GM21723 (cell line): ENCODE results near the gene MAPK10.
"Not testable (repeated sequence)": the region's sequence is repeated elsewhere in the genome, so short reads cannot be mapped to it uniquely, and the experiment has no call there.

Experiments used
- ATAC-seq: cut with Tn5 transposase; IDR thresholded peaks from one replicate; pipeline ENCODE4 v1.9.1; 2021; ENCODE audit warnings: mild to moderate bottlenecking, moderate library complexity; ENCODE audit not compliant: unreplicated experiment

Gene MAPK10

DNA sequence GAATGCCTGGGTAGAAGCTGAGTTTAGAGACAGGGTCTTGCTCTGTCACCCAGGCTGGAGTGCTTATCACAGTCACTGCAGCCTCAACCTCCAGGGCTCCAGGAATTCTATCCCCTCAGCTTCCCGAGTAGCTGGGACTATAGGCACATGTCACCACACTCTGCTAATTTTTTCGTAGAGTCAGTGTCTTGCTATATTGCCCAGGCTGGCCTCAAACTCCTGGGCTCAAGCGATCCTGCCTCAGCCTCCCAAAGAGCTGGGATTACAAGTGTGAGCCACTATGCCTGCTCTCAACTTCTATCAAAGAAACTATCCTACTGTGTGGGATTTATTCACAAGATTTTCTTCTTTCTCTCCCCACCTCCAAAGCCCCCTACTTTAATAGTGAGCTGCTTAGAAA, 15.7 kb downstream of the MAPK10 start:
- no peak for ATAC-seq

DNA sequence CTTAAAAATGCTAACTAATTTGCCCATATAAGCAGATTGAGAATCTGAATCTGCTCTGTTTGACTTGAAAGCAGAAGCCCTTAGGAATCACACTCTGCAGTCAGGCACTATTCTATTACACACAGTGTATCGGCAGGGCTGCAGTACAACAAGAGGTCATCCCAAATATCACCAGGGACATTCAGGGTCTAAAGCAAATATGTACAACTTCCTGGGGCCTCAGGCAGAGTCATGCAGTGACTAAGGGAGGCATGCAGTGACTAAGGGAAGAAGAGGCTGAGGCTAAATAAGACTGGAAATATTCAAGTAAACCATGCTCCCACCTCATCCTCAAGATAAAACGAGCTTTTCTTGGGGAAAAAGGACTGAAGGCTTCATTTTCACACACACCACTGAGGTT, 20.9 kb downstream of the MAPK10 start:
- ATAC-seq, result no peak

DNA sequence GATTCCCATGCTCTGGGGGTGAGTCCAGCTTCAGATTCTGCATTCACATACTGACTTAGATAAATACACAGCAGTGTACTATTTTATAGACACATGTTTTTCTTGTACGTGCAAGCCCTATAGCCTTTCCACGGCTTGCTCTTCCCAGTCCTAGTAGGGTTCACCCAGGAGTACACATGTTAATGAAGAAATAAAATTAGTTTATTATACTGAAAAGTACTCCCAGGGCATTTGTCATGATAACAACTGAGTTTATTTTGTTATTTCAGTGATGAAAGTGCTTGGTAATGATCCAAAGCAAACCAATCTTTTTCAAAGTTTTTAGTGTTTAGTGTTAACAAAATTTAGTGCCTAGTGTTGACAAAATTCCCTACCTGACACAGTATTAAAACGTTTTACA, 21.3 kb downstream of the MAPK10 start:
- no peak for ATAC-seq

DNA sequence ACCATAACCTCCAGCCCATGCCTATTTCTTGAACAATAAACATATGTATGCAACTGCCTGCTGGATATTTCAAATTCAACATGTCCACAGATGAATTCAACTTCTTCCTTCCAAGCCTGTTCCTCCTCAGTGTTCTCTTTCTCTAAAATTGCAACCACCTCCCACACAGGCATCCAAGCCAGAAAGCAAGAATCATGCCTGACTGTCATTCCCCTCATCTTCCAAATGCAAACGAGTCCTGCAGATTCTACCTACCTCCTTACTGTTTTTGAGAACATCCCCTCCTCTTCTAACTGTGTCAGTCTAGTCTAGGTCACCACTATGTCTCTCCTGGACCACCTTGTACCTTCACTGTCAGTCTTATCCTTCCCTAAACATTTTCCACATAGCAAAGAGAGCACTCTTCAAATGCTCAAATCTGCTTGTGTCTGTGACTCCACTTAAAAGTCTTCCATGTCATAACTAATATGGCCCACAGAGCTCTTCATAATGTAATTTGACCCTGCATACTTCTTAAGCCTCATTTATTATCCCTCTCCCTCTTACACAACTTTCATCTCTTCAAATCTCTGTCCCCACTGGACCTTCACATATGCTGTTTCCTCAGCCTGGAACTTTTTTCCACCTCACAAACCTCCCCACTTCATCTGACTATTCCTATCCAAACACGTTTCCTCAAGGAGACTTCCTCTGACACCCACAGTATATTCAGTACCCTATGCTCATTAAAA, 25.7 kb downstream of the MAPK10 start:
- ATAC-seq, result no peak

DNA sequence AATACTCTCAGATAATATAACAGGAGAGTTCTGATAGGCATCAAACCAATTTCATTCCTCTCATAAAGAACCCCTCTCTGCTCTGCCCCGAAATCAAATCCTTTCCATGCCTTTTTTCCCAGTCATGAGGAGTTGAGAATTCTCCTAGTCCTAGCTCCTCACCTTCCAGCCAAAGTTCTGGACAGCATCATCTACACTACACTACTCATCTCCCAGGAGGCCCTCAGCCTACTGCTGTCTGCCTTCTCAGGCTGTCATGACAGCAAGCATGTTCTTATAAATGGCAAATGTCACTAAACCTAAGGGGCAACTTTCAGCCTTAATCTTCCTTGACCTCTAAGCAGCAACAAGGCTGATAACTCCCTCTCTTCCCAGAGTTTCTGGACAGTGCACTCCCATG, 26.6 kb downstream of the MAPK10 start:
- ATAC-seq, result no peak

DNA sequence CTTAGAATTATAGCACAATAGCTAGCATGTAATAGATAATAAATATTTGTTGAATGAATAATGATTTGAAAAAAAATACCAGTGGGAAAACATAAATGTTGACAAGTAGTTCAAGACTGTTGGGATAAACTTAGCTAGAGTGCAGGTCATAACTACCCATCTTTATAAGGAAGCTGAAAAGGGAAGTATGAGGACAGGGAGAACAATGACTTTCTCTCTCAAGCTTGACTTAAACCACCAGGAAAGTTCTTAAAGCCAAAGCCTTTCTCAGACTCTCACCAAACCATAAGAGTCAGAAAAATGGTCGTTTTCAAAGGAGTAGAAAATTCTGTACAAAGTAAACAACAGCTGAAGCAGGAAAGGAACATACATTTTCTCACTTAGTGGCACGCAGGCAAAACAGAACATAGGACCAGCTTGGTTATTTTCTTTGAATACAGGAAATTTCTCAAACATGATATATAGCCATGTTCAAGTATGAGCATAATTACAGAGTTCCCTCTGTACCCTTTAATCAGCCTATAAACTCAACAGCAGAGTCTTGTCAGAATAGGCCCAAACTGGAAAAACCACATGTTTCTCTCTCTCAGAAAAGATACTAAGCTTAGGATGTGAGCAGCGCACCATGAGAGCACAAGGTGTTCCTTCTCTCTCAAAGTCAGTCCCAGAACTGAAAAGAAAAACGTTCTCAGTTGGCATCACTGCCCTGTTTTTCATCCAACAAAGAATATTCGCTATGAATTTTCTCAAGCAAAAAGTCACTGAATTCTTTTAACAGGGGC, 28.7 kb downstream of the MAPK10 start:
- ATAC-seq, result no peak

DNA sequence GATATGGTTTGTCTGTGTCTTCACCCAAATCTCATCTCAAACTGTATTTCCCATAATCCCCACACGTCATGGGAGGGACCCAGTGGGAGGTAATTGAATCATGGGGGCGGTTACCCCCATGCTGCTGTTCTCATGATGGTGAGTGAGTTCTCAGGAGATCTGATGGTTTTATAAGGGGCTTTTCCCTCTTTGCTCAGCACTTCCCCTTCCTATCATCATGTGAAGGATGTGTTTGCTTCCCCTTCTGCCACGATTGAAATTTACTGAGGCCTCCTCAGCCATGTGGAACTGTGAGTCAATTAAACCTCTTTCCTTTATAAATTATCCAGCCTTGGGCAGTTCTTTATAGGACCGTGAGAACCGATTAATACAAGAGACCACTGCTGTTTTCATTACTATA, 29.4 kb downstream of the MAPK10 start:
- ATAC-seq, result not testable (repeated sequence)

DNA sequence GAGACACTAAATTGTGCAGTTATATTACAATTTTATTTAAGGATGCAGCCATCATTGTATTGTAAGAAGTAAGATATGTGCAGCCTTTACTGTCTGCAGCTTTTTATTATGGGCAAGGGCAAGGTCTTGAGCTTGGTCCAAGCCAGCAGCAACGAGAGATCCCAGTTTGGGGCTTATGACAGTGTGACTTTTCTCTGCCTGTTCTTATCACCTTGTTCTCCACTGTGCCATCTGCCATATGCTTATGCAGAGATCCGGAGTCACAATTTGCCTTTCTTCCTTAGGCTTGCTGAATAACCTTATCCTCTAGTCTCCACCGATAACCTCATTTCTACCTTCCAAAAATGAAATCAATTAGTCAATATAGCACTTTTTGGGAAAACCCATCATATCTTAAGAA, 30.4 kb downstream of the MAPK10 start:
- ATAC-seq, result no peak

DNA sequence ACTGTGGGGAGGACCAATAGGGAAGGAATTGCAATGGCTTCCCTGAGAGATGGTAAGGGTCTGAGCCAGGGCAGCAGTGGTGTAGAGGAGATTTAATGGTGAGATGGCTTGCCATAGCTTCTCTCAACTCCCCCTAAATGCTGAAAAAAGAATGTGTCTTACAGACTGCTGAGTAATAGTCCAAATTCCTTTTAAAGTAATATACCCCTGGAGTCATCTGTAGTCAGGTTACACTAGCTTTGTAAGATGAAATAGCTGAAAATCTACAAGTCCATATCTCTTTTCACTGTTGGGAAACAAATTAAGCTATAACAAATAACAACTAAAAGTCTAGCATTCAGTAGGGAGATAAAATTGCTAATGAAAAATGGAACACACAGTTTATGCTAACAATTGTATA, 33.5 kb downstream of the MAPK10 start:
- ATAC-seq, result no peak

DNA sequence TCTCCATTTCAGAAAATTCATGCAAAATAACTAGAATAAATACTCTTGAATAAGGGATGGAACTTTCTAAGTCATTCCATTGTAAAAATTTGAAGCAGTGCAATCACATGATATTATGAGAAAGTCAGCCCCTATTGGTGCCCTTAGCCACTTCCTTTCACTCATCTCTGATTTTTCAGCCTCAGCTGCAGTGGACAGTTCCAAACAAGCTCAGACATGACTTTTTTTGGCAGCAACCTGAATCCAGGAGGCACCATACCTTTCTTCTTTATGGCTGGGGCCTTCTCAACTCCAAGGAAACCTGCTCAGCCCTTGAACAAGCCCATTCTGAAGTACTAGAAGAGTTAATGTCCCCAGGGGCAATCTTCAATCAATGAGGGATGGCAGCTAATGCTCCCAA, 40.5 kb downstream of the MAPK10 start:
- no peak for ATAC-seq

DNA sequence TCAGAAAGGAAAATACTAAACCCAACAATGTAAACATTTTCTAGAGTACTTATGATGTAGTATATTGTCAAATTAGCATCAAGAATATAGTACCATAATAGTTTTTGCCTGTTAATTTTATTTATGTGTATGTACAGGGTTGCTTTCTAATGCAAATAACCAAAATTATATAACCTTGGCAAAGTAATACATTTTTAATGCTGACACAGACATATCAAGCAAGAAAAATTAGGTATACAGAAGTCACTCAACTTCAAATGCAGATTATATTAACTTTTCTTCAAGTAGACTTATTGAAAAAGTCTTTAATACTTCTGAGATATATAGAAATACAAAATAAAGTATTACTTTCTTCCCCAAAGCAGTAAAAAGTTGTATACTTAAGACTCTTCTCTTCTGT, 44.3 kb downstream of the MAPK10 start:
- no peak for ATAC-seq

DNA sequence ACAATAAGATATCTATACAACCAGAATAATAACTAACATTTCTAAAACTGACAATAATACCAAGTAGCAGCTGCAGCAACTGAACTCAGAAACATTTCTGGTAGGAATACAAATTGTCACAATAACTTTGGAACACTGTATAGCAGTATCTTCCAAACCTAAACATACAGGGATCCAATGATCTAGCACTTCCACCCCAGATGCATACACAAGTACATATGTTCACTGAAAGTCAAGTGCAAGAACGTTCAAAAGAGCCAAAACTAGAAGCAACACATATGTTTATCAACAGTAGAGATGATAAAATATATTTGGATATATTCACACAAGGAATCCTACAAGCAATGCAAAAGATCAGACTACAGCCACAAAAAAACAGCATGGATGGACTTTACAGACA, 46.2 kb downstream of the MAPK10 start:
- ATAC-seq, result no peak

DNA sequence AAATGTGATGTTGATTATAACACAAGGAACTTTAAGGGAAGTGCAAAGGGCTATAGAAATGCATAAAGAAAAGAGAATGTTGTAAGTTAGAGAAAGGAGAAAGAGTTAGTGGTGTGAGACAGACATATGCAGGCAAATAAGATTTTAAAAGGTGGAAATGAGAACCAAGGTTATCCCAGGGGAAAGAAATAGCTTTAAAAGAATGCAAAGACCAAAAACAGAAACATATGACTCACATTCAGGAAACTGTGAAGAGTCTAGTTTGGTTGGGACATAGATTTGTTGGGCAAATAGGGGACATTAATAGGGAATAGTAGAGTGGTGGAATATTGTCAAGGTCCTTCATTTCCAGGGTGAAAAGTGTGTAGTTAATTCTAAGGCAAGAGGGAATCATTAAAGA, 52.4 kb downstream of the MAPK10 start:
- no peak for ATAC-seq

DNA sequence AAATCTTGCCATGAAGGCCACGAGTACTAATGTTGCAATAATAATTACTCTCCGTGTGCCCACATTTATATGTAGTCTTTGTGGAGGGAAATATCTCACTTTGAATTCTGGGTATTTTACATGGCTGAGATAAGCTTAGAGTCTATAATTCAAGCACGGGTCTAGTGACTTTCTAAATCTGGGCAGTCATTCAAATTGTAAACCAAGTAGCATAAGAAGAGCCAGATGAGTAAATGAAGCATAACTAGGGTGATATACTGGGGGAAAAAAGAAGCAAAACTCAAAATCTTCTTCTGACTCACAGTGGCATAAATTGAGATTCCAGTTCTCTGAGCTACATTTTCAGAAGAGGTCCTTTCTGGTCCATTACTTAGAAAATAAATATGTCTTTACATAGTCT, 53.0 kb downstream of the MAPK10 start:
- ATAC-seq, result no peak

DNA sequence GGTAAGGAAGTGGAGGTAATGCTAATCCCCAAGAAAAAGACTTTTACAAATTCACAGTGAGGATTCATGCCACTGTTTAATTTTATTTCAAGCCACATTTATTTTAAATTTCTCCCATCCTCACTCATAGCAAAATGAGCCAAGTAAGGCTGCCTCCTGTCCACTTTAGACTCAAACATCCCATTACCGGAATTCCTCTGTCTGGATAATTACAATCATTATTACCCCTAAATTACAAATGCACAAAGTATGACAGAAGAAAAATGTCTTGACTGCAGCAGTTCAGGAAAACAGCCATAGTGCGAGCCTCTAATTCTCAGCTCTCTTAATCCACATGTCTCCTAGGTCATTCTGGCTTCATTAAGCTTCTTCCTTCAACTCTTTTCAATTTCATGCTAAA, 57.0 kb downstream of the MAPK10 start:
- ATAC-seq, result no peak

DNA sequence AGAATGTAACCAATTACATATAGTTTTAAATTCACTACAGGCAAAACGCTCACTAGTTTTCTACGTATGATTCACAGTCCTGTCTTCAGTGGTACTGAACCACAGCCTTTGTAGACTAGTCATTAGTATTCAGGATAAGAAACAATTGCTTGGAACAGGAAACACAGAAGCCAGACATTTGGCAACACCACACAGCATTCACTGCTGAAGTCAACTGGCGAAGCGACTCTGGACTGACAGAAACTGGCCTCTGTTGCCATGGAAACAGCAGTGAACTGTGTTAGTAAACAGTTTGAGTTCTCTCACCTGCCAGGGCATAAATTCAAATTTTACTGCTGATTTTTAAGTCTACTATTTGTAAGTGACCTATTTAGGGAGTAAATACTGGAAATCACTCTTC, 57.6 kb downstream of the MAPK10 start:
- ATAC-seq, result no peak

DNA sequence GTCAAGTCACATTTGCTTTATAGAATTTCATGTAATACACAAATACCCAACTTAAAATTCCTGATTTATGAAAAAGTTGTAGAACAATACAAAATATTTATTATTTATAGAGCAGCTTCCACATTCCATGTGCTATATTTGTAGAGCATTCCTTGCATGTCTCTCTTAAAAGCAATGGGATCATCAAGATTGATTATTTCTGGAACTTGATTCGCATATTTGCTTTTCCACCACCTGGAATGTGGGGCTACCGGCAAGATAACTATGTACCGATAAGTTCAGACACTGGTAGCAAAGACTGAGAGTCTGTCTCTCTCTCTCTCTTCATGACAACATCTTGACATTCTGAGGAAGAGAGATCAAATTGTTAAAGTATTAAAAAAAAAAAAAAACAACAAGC, 59.3 kb downstream of the MAPK10 start:
- ATAC-seq, result no peak

DNA sequence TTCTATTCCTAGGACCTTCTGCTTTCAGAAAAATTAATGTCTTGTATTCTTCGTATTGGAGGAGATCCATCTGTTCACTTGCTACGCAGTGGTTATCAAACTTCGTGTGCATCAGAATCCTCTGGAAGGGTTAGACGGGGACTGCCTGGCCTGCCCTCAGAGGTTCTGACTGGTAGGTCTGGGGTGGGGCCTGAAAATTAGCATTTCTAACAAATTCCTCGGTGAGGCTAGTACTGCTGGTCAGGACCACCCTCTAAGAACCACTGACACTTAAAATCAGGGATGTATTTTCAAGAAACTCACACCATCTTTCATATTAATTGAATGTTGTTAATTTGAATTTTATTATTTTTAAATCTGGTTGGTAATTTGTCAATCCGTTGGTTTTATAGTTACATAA, 63.0 kb downstream of the MAPK10 start:
- ATAC-seq, result no peak

DNA sequence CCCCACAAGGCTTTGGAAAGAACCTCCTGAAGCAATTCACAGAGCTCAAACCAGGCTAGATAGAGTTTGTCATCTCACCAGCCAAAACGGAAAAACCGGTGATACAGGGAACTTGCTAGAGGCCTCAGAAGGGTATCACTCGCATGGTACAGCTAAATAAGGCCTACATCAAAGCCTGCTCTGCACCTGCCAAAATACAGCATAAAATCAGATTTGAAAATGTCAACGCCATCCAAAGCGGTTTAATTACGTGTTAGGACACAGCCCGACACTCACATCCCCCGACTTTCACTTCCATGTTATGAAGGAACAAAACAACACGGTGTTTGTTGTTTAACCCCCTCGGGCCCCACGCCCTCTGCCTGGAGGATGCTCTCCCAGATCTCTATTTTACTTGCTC, 65.0 kb downstream of the MAPK10 start:
- no peak for ATAC-seq

DNA sequence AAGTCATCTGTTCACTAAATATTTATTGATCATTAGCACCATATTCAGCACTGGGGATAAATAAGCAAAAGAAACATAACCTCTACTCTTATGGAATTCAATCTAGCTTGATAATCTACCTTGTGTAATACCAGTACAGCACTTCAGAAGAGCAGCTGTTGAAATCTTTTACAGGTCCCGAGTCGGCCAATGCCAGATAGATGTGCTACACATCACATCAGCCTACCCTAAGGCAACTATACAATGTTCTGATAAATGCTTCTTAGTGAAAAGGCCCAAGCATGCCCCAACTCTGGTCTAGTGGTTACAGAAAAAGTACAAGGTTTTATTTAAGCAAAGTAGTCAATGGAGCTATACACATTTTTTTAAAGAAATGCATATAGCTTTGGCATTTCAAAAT, 68.7 kb downstream of the MAPK10 start:
- ATAC-seq, result no peak

DNA sequence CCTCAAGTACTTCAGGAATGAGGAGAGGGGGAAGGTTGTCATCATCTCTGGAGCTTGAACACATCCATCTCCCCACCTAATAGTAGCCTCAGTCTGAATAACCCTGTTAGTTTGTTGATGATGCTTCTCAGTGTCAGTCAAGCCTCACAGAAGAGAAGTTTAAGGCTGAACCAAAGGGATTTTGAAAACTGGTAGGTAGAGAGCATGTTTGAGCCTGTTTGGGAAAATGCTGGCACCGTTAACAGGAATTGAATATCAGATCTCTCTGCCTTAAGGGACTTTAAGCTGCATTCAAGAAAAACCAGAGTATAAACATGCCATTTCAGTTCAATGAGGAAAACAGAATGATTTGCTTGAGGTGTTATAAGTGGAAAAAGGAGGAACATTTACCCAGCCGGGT, 73.1 kb downstream of the MAPK10 start:
- ATAC-seq, result no peak

DNA sequence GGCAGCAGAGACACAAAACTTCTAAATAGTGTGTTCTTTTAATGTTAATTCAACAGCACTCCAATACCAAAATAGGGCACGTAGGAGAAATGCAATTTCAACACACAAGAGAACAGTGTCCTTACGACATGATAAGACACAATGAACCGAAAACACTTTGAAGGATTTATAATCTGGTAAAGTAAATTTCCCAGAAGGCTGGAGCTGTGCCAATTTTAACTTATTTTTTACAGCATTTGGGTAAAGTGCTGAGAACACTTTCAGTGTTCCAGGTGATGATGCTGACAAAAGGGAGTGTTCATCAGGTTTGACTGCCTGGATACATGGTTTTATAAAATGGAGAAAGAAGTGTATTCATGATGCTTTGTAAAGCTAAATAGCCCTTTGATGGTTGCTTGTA, 76.5 kb downstream of the MAPK10 start:
- no peak for ATAC-seq

DNA sequence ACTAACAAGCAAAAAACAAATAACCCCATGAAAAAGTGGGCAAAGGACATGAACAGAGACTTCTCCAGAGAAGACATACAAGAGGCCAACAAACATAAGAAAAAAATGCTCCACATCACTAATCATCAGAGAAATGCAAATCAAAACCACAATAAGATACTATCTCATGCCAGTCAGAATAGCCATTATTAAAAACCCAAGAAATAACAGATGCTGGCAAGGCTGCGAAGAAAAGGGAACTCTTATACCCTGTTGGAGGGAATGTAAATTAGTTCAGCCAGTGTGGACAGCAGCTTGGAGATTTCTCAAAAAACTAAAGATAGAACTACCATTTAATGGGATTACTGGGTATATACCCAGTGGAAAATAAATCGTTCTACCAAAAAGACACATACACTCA, 79.6 kb downstream of the MAPK10 start:
- no peak for ATAC-seq
